ENCODE data around the gene LY6G6F. TPM values are rescaled to one million over a fixed set of nuclear protein-coding genes. Genes with fewer than 3 reads are reported as not detected.

Gene LY6G6F
- total and polyA plus RNA-seq, 2 experiments from 2014 or later: not detected

DNA sequence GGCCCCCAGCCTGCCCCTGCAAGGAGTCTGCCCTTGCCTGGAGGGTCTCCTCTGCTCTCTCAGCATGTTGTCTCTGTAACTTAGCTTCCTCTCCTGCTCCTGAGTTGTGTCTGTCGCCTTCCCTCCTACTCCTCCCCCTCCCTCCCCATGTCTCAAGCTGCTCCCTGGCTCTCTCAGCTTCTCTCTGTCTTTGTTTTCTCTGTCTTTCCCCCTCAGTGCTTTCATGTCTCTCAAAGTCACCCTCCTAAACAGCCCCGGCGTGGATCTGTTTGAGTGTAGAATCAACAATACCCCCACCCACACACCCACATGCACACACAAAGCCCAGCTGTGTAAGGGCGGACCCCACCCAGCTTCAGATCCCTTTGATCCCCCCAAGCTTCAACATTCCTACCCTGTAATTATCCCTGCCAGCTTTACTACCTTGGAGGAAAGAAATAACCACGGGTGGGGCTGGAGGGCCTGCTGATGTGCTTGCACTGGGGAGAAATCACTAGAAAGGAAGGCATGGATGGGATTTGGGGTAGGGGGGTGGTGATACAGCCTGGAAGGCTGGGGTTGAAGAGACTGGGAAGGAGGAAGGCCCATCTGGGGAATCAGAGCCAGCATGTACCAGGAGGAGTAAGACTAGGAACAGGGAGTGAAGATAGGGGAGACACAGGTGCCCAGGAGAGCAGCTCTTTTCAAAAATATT, 7.5 kb downstream of the LY6G6F start:
- TF ChIP-seq EZH2phosphoT487 (IDR thresholded peaks at IDR 0.05; ENCODE audit: insufficient read depth, low read depth): no peak
- no peaks in the 10 kb centered on the region for H4K20me1 ChIP-seq (ENCODE audit: insufficient read depth)
- no peaks in the 10 kb centered on the region for H3K79me2 ChIP-seq (ENCODE audit: insufficient read depth)
- DNase-seq: no peak
- no peak overlapping the region for H3K27ac ChIP-seq
- no peaks in the 10 kb centered on the region for H3K36me3 ChIP-seq (ENCODE audit: low read depth)
- H3K4me3 ChIP-seq: no peak overlapping the region
- in situ Hi-C loops (cut with MboI): no loop called here
- H3K27me3 ChIP-seq (replicated peaks; ENCODE audit: insufficient read depth): no peaks in the 10 kb centered on the region
- H3K9me2 ChIP-seq (ENCODE audit: insufficient read depth): no peaks in the 10 kb centered on the region
- no peaks in the 10 kb centered on the region for H3K9me3 ChIP-seq (ENCODE audit: low read depth)
- no peaks in the 10 kb centered on the region for H3K4me1 ChIP-seq (ENCODE audit: insufficient read depth)
- H3K4me2 ChIP-seq (ENCODE audit: unreplicated experiment): no peak overlapping the region
- no peak overlapping the region for H2AFZ ChIP-seq
- H3K9ac ChIP-seq: no peak overlapping the region
- WGBS, 2 experiments (ENCODE audit: low coverage in 1 of 2, low lambda C conversion rate in 2 of 2, missing lambda C conversion rate in 2 of 2): 44 to 50% methylated on average over 5 of the region's 5 CpGs
- H3F3A ChIP-seq (ENCODE audit: insufficient read depth): no peaks in the 10 kb centered on the region

- H3K79me2 ChIP-seq (ENCODE audit: insufficient read depth): no peaks in the 10 kb centered on the region
- no peaks in the 10 kb centered on the region for H4K20me1 ChIP-seq (ENCODE audit: insufficient read depth)
- H3K4me1 ChIP-seq (ENCODE audit: insufficient read depth): no peaks in the 10 kb centered on the region
- H3K4me3 ChIP-seq: no peak within 1 kb of the TSS
- H3K27me3 ChIP-seq (replicated peaks; ENCODE audit: insufficient read depth): no peaks in the 10 kb centered on the region
- H2AFZ ChIP-seq: no peak within 1 kb of the TSS
- H3K9ac ChIP-seq: no peak within 1 kb of the TSS
- no peak within 1 kb of the TSS for H3K27ac ChIP-seq
- WGBS, 2 experiments (ENCODE audit: low coverage in 1 of 2, low lambda C conversion rate in 2 of 2, missing lambda C conversion rate in 2 of 2): 59 to 60% methylated on average over 12 to 16 of the region's 16 CpGs
- in situ Hi-C loops (cut with MboI): no loop called here
- H3K4me2 ChIP-seq (ENCODE audit: unreplicated experiment): no peak within 1 kb of the TSS
- no peaks in the 10 kb centered on the region for H3K9me3 ChIP-seq (ENCODE audit: low read depth)
- H3K36me3 ChIP-seq (ENCODE audit: low read depth): no peaks in the 10 kb centered on the region
- no peak for TF ChIP-seq EZH2phosphoT487 (IDR thresholded peaks at IDR 0.05; ENCODE audit: insufficient read depth, low read depth)
- TF ChIP-seq EZH2 (IDR thresholded peaks at IDR 0.05; ENCODE audit: insufficient read depth, poor library complexity, severe bottlenecking): no peak
- no peaks in the 10 kb centered on the region for H3F3A ChIP-seq (ENCODE audit: insufficient read depth)
- DNase-seq: no peak
- H3K9me2 ChIP-seq (ENCODE audit: insufficient read depth): no peaks in the 10 kb centered on the region
Observed at GRCh38 chr6:31715022-31715958, 8.6 kb downstream of the LY6G6F start, which contains the start of gene LY6G6D. TSS of gene LY6G6D (plus strand) at chr6:31715348. CDS start at chr6:31715356, 8 bp downstream.

- no peaks in the 10 kb centered on the region for H4K20me1 ChIP-seq (ENCODE audit: insufficient read depth)
- in situ Hi-C loops (cut with MboI): no loop called here
- no peaks in the 10 kb centered on the region for H3K9me3 ChIP-seq (ENCODE audit: low read depth)
- H2AFZ ChIP-seq: no peak overlapping the region
- DNase-seq: no peak
- H3K9me2 ChIP-seq (ENCODE audit: insufficient read depth): no peaks in the 10 kb centered on the region
- no peaks in the 10 kb centered on the region for H3K4me1 ChIP-seq (ENCODE audit: insufficient read depth)
- no peak overlapping the region for H3K9ac ChIP-seq
- TF ChIP-seq EZH2phosphoT487 (IDR thresholded peaks at IDR 0.05; ENCODE audit: insufficient read depth, low read depth): no peak
- no peaks in the 10 kb centered on the region for H3F3A ChIP-seq (ENCODE audit: insufficient read depth)
- no peak overlapping the region for H3K27ac ChIP-seq
- 59 to 61% methylated on average over 10 of the region's 10 CpGs for WGBS, 2 experiments (ENCODE audit: low coverage in 1 of 2, low lambda C conversion rate in 2 of 2, missing lambda C conversion rate in 2 of 2)
- no peaks in the 10 kb centered on the region for H3K27me3 ChIP-seq (replicated peaks; ENCODE audit: insufficient read depth)
- no peaks in the 10 kb centered on the region for H3K36me3 ChIP-seq (ENCODE audit: low read depth)
- no peak overlapping the region for H3K4me3 ChIP-seq
- H3K4me2 ChIP-seq (ENCODE audit: unreplicated experiment): no peak overlapping the region
- no peaks in the 10 kb centered on the region for H3K79me2 ChIP-seq (ENCODE audit: insufficient read depth)
Observed at GRCh38 chr6:31717499-31718222, 11.0 kb downstream of the LY6G6F start.

- no peak overlapping the region for H3K27ac ChIP-seq
- H2AFZ ChIP-seq: no peak overlapping the region
- no peaks in the 10 kb centered on the region for H3K4me1 ChIP-seq (ENCODE audit: insufficient read depth)
- no peaks in the 10 kb centered on the region for H3K27me3 ChIP-seq (replicated peaks; ENCODE audit: insufficient read depth)
- no peaks in the 10 kb centered on the region for H3K9me3 ChIP-seq (ENCODE audit: low read depth)
- TF ChIP-seq EZH2 (IDR thresholded peaks at IDR 0.05; ENCODE audit: insufficient read depth, poor library complexity, severe bottlenecking) (no peak), EZH2phosphoT487 (IDR thresholded peaks at IDR 0.05; ENCODE audit: insufficient read depth, low read depth) (no peak)
- in situ Hi-C loops (cut with MboI): no loop called here
- H4K20me1 ChIP-seq (ENCODE audit: insufficient read depth): no peaks in the 10 kb centered on the region
- H3K9ac ChIP-seq: no peak overlapping the region
- H3K4me2 ChIP-seq (ENCODE audit: unreplicated experiment): no peak overlapping the region
- no peaks in the 10 kb centered on the region for H3K9me2 ChIP-seq (ENCODE audit: insufficient read depth)
- no peak overlapping the region for H3K4me3 ChIP-seq
- no peaks in the 10 kb centered on the region for H3K36me3 ChIP-seq (ENCODE audit: low read depth)
- WGBS, 2 experiments (ENCODE audit: low coverage in 1 of 2, low lambda C conversion rate in 2 of 2, missing lambda C conversion rate in 2 of 2): 21 to 50% methylated on average over 1 of the region's 1 CpG
- H3F3A ChIP-seq (ENCODE audit: insufficient read depth): no peaks in the 10 kb centered on the region
- no peaks in the 10 kb centered on the region for H3K79me2 ChIP-seq (ENCODE audit: insufficient read depth)
- no peak for DNase-seq
Observed at GRCh38 chr6:31718265-31718664, 11.6 kb downstream of the LY6G6F start.
